B cell (primary cell): ENCODE data around the gene E2F2.

Experiments
- EZH2 ChIP-seq: IDR thresholded peaks from 2 replicates; pipeline ENCODE4 v1.6.1; 2012; ENCODE audit warnings: borderline replicate concordance, low read depth, mild to moderate bottlenecking, moderate library complexity, low read length; ENCODE audit not compliant: insufficient read depth, poor library complexity, severe bottlenecking
- TF ChIP-seq, protein P1 (sequence below): fragments of 200-600 bp; IDR thresholded peaks from one replicate; pipeline ENCODE4 v1.8.0; 2022; ENCODE audit warnings: antibody characterized with exemption, mild to moderate bottlenecking

DNA sequence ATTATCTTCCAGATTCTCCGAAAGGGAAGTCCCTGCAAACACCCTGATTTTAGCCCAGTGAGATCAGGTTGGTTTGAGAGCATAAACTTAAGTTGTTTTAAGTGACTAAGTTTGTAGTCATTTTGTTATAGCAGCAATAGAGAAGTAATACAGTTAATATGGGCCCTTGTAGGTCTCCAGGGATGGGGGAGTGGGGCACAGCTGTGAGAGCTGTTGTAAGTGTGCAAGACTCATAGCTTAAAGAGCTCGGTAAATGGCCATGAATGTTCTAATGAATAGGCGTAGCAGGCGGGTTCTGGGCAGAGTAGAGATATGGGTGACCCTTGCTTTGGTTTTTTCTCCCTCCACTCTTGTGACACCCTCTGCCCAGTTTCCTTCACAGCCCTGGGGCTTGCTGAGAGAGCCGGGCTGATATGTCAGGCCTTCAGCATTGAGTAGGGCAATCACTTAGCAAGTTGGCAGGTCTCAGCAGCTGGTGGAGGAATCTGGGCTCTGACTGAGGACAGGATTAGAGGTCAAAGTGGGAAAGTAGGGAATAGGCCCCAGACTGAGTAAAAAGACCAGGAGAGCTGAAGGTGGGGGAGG lies 44.3 kb upstream of the E2F2 start:
- TF ChIP-seq, protein P1, sequence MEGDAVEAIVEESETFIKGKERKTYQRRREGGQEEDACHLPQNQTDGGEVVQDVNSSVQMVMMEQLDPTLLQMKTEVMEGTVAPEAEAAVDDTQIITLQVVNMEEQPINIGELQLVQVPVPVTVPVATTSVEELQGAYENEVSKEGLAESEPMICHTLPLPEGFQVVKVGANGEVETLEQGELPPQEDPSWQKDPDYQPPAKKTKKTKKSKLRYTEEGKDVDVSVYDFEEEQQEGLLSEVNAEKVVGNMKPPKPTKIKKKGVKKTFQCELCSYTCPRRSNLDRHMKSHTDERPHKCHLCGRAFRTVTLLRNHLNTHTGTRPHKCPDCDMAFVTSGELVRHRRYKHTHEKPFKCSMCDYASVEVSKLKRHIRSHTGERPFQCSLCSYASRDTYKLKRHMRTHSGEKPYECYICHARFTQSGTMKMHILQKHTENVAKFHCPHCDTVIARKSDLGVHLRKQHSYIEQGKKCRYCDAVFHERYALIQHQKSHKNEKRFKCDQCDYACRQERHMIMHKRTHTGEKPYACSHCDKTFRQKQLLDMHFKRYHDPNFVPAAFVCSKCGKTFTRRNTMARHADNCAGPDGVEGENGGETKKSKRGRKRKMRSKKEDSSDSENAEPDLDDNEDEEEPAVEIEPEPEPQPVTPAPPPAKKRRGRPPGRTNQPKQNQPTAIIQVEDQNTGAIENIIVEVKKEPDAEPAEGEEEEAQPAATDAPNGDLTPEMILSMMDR: no peak
- no peak for TF ChIP-seq EZH2
